ENCODE results near the gene SLC2A1.
"Not testable (repeated sequence)": the region's sequence is repeated elsewhere in the genome, so short reads cannot be mapped to it uniquely, and the experiment has no call there.

Gene SLC2A1

GRCh38 chr1:42927274-42927841 is 31.3 kb downstream of the SLC2A1 start:
- no peak for DNase-seq

GRCh38 chr1:42926879-42927242 is 31.8 kb downstream of the SLC2A1 start:
- DNase-seq = no peak

GRCh38 chr1:42926235-42926878 is 32.3 kb downstream of the SLC2A1 start:
- DNase-seq = no peak

- no peak for DNase-seq
Observed at GRCh38 chr1:42924851-42925760, 33.6 kb downstream of the SLC2A1 start.

GRCh38 chr1:42924082-42924850 is 34.4 kb downstream of the SLC2A1 start:
- DNase-seq = peak; percentile 92

GRCh38 chr1:42923367-42924081 is 35.1 kb downstream of the SLC2A1 start:
- no peak for DNase-seq

- DNase-seq = peak; percentile 74
Observed at GRCh38 chr1:42922687-42923366, 35.8 kb downstream of the SLC2A1 start.

- DNase-seq = no peak
Observed at GRCh38 chr1:42921769-42922168, 36.9 kb downstream of the SLC2A1 start.

- not testable (repeated sequence) for DNase-seq
Observed at GRCh38 chr1:42919651-42920050, 39.0 kb downstream of the SLC2A1 start.

GRCh38 chr1:42917241-42917495 is 41.5 kb downstream of the SLC2A1 start:
- DNase-seq = no peak

- DNase-seq = no peak
Observed at GRCh38 chr1:42915456-42915855, 43.2 kb downstream of the SLC2A1 start.

- DNase-seq = no peak
Observed at GRCh38 chr1:42914092-42914627, 44.5 kb downstream of the SLC2A1 start.

- DNase-seq = peak; percentile 69
Observed at GRCh38 chr1:42913426-42914091, 45.1 kb downstream of the SLC2A1 start.

GRCh38 chr1:42910985-42911384 is 47.7 kb downstream of the SLC2A1 start:
- no peak for DNase-seq

GRCh38 chr1:42908046-42908445 is 50.6 kb downstream of the SLC2A1 start:
- DNase-seq = no peak

GRCh38 chr1:42904434-42904833 is 54.2 kb downstream of the SLC2A1 start:
- DNase-seq = no peak

GRCh38 chr1:42899960-42900359 is 58.7 kb downstream of the SLC2A1 start:
- DNase-seq = not testable (repeated sequence)

- no peak for DNase-seq
Observed at GRCh38 chr1:42891465-42892138, 67.1 kb downstream of the SLC2A1 start.

GRCh38 chr1:42889264-42889663 is 69.4 kb downstream of the SLC2A1 start:
- DNase-seq = no peak

GRCh38 chr1:42888013-42888633 is 70.5 kb downstream of the SLC2A1 start:
- no peak for DNase-seq

All from CD4-positive, alpha-beta T cell treated with Interleukin-15 for 1 hour (primary cell).